GM20000 (cell line): ENCODE data around the gene BCKDHB.

Source experiments
- DNase-seq: peaks from one replicate; pipeline ENCODE4 v3.0.0; 2012; ENCODE audit warnings: low spot score
- TF ChIP-seq, protein P1 (sequence below): IDR thresholded peaks from 2 replicates; pipeline ENCODE4 v1.5.1; 2012; ENCODE audit warnings: mild to moderate bottlenecking, control low read depth; ENCODE audit errors: extremely low read depth, missing control alignments

BCKDHB gene

DNA sequence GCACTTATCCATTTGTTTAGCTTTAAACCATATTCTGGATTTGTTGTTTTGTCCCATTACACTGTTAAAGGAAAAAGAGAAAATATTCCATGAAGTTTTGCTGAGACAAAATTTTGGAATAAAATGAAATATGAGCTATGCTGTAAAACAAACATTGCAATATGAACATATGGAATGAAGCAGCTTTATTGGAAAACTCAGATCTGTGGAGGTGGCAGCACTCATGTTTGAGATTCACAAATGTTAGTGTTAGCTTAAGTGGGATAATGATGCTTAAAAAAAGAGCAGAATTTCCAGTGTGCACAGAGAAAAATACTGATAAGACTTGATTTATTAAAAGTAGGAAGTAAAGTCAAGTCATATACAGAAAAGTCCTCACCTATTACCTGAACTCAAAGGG, 196.2 kb downstream of the BCKDHB start:
- TF ChIP-seq, protein P1, sequence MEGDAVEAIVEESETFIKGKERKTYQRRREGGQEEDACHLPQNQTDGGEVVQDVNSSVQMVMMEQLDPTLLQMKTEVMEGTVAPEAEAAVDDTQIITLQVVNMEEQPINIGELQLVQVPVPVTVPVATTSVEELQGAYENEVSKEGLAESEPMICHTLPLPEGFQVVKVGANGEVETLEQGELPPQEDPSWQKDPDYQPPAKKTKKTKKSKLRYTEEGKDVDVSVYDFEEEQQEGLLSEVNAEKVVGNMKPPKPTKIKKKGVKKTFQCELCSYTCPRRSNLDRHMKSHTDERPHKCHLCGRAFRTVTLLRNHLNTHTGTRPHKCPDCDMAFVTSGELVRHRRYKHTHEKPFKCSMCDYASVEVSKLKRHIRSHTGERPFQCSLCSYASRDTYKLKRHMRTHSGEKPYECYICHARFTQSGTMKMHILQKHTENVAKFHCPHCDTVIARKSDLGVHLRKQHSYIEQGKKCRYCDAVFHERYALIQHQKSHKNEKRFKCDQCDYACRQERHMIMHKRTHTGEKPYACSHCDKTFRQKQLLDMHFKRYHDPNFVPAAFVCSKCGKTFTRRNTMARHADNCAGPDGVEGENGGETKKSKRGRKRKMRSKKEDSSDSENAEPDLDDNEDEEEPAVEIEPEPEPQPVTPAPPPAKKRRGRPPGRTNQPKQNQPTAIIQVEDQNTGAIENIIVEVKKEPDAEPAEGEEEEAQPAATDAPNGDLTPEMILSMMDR, result no peak
- DNase-seq, result no peak

DNA sequence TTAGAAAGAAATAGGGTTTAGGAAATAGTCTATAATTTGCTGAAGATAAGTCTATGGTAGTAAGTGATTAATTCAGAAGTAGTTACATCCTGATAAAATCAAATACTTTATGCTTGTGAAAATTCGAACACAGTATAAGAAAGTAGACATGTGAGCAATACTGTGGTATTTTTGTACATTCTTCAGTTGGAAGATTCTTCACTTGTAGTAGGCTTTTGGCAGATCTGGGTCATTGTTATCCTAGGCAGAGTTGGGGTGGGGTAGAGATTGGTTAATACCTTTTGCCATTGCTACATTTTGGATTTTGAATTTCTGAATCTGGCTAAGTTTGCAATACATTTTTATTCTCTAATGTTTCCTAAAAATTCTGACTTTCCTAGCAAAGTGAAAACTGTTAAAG, 197.5 kb downstream of the BCKDHB start:
- TF ChIP-seq, protein P1, result no peak
- no peak for DNase-seq

DNA sequence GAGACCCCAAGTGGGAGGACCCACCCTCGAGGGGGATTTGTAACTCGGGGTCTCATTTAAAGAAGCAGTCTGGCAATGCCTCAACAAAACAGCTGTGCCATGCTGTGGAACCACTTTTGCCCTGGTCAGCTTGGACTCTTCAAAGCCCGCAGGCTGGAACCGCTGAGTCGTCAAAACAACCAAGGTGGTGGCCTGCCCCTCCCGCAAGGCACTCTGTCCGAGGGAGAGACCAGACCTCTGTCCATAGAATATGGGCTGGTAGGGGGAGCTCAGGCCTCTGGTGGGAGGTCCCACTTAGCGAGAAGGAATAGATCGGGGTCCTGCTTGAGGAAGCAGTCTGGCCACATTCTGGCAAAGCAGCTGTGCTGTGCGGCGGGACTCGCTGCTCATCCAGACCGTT, 208.1 kb downstream of the BCKDHB start:
- DNase-seq, result no peak

DNA sequence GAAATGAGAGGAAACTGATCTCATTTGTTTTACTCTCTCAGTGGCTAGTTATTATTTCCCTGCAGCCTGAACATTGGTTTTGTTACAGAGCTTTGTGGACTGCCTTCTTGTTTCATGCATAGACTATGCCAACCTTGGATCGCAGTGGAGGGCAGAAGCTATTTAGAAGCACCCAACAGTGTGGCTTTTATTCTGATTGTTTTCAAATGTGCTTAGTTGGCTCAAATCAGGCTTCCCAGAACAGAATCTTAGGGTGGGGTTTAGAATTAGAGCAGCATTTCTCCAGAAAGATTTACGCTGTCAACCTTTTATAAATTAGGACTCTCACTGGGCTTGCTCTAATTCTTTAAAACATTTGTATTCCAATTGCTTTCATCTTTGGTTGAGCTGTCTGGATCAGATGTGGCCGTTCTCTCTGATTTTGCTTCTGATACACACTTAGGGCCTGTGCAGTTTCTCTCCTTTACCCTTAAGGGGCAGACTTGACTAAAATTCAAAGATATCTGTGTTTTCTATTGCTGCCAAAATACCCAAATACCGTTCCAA, 210.3 kb downstream of the BCKDHB start:
- DNase-seq, result no peak
- TF ChIP-seq, protein P1, result no peak

More for the DNA sequence above, 208.1 kb downstream of the BCKDHB start:
- TF ChIP-seq, protein P1, result no peak

DNA sequence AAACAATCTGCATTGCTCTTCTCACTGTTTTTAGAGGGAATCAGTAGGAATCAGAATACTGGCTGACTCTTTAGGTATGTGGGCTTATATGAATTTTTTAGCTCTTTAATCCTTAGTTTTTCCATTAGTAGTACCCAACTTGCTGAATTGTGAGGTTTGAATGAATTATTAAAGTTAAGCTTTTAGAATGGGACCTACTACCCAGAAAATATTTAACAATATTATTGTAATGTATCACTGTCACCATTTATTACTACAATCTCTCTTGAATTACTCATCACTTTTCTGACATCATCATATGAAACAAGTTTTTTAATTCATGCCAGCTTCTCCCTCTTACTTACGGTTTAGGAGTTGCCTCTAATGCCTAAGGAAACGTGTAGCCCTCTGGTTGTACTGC, 212.7 kb downstream of the BCKDHB start:
- no peak for DNase-seq
- TF ChIP-seq, protein P1, result no peak

DNA sequence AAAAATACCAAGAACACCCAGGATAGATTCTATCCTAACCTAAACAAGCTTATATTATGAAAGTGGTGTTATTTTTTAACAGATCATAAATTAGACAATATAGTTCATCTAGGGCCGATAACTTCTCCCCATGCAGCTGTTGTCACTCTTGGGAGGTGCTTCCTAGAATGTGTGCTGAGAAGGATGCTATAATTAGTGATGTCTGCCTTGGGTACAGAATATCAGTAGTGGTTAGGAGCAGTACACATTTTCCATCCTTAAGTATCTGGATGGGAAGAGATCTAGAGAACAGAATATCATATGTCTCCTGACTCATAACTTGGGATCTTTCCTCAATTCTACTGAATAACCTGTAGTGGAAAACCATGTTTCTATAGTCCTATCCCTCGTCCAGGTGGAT, 214.5 kb downstream of the BCKDHB start:
- TF ChIP-seq, protein P1, result no peak
- DNase-seq, result no peak

DNA sequence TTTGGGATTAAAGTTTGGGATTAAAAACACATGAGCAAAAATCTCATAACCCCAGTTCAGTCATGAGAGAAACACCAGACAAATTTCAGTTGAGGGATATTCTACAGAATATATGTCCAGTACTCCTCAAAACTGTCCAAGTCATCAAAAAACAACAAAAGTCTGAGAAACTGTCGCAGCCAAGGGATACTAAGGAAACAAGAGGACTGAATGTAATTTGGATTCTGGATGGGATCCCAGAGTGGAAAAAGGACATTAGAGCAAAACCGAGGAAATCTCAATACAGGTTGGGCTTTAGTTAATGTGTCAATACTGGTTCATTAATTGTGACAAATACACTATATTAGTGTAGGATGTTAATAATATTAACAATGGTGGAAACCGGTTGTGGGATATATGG, 219.3 kb downstream of the BCKDHB start:
- no peak for DNase-seq
- TF ChIP-seq, protein P1, result no peak

DNA sequence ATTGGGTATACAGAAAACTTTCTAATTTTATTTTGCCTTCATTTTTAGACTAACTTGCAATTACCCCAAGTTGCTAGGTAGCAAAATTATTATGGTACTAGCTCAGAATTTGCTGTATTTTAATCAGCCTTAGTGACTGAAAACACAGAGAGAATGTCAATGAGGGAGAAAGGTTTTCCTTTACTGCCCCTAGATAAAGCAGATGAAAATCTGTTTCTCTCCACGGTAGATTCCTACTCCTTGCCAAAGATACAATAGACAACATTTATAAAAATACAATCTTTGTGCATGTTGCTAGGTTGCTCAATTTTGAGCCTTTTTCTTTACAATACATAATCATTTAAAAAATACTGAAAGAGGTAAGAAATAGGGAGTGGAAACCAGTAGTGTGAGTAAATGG, 222.2 kb downstream of the BCKDHB start:
- TF ChIP-seq, protein P1, result no peak
- no peak for DNase-seq
